Stimulated activated CD4-positive, alpha-beta T cell treated with anti-CD3 and anti-CD28 coated beads, Interleukin-2, amount 100 ng/mL, for 48 hours (primary cell): ENCODE measurements around the gene MYMX.
"Not testable (repeated sequence)": the region's sequence is repeated elsewhere in the genome, so short reads cannot be mapped to it uniquely, and the experiment has no call there.

Source experiments
- DNase-seq, 2 donors: peaks; one replicate each; pipeline ENCODE4 v3.0.0-alpha.2; 2020

Gene MYMX

DNA sequence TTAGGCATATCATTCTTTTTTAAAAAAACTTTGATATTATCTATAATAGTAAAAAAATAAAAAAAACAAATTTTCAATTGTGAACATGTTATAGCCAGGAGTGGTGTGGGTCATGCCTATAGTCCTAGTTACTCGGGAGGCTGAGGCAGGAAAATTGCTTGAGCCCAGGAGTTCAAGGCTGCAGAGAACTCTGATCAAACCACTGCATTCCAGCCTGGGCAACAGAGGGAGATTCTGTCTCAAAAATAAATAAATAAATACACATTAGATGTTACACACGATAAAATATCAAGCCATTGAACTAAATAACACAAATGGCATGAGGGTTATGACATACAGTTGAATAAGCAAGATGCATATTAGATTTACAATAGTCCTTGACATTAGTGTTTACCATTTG, 27.9 kb upstream of the MYMX start:
- no peak for DNase-seq

GRCh38 chr6:44189257-44189656, 27.5 kb upstream of the MYMX start:
- no peak for DNase-seq

DNA sequence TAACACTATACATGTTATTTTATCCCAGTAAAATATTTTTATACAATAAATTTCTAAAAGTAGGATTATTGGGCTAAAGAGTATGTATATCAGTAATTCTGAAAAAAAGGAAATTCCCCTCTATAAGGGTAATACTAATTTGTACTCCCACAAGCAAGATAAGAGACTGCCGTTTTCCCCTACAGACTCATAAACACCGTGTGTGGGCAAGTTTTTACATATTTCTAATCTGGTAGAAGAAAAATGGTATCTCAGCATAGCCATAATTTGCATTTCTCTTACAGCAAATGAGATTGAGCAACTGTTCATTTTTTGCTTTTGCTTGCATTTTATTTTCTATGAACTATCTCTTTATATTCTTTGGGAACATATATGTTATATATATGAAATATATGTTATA, 26.0 kb upstream of the MYMX start:
- no peak for DNase-seq

GRCh38 chr6:44192428-44193041, 24.2 kb upstream of the MYMX start:
- DNase-seq, result no peak

DNA sequence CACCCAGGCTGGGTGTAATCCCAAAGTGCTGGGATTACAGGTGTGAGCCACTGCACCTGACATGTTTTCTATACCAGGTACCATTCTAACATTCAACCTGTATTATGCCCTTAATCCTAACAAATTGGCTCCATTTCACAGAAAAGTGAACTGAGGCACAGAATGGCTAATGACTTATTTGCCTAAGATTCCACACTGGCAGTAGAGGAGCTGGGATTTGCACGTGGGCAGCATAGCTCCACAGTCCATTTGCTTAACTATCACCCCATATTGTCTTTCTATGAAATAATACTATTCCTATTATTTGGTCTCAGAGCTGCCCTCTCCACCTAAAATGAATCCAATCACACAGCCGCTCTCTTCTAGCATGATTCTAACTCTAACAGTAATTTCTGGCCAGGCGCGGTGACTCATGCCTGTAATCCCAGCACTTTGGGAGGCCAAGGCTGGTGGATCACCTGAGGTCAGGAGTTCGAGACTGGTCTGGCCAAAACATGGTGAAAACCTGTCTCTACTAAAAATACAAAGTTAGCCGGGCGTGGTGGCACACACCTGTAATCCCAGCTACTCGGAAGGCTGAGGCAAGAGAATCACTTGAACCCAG, 23.3 kb upstream of the MYMX start:
- no peak for DNase-seq

- DNase-seq, result no peak
Measured at GRCh38 chr6:44194326-44194725, 22.4 kb upstream of the MYMX start.

DNA sequence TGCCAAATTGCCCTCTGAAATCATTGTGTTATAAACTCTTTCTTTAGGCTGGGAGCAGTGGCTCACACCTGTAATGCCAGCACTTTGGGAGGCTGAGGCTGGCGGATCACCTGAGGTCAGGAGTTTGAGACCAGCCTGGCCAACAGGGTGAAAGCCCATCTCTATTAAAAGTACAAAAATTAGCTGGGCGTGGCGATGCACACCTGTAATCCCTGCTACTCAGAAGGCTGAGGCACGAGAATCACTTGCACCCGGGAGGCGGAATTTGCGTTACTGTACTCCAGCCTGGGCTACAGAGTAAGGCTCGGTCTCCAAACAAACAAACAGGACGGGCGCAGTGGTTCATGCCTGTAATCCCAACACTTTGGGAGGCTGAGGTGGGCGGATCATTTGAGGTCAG, 20.4 kb upstream of the MYMX start:
- DNase-seq, result not testable (repeated sequence)

DNA sequence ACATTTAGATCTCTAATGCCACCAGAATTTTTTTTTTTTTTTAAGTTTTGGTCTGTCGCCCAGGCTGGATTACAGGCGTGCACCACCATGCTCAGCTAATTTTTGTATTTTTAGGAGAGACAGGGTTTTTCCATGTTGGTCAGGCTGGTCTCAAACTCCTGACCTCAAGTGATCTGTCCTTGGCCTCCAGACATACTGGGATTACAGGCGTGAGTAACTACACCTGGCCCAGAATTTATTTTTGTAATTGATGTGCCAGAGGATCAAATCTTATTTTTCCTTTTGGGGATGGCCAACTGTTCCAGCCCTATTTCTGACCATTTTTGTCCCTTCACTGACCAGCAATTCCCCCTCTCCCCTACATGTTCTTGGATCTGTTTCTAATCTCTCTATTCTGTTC, 18.0 kb upstream of the MYMX start:
- no peak for DNase-seq

DNA sequence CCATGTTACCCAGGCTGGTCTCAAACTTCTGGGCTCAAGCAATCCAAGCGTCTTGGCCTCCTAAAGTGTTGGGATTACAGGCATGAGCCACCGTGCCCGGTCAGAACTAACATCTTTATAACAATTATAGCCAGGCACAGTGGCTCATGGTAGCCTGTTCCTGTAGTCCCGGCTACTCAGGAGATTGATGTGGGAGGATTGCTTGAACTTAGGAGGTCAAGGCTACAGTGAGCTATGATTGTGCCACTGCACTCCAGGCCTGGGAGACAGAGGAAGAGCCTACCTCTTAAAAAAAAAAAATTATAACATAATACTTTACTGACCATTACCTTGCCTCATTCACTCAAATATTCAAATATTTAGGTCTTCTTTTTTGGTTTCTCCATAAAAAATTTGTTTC, 16.8 kb upstream of the MYMX start:
- DNase-seq, result no peak

DNA sequence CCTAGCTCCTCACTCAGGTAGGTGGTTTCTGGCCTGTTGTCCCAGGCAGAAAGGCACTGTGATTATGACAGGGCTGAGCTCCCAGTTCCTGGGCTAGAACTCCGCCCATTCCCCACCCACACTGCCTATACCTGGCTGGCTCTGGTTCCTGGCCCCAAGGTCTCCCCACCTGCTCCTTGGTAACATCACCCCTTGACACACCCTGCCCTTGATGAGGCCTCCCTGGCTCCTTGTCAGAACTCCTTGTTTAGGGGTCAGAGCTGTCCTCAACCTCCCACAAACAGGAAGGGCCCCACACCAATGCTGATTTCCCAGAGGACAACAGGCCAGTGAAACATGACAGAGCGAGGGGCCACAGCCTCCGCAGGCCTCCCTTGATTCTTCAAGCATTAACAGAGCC, 15.5 kb upstream of the MYMX start:
- DNase-seq, result no peak

- no peak for DNase-seq
Measured at GRCh38 chr6:44201638-44202303, 15.0 kb upstream of the MYMX start.

GRCh38 chr6:44202332-44202971, 14.3 kb upstream of the MYMX start:
- DNase-seq, result no peak

GRCh38 chr6:44202972-44203750, 13.6 kb upstream of the MYMX start:
- no peak for DNase-seq

GRCh38 chr6:44203955-44204354, 12.8 kb upstream of the MYMX start:
- no peak for DNase-seq

GRCh38 chr6:44207966-44208365, 8.8 kb upstream of the MYMX start:
- DNase-seq, result no peak

- DNase-seq, result no peak
Measured at GRCh38 chr6:44211284-44211683, 5.4 kb upstream of the MYMX start.

GRCh38 chr6:44214307-44214706, 2.4 kb upstream of the MYMX start:
- DNase-seq, result no peak

DNA sequence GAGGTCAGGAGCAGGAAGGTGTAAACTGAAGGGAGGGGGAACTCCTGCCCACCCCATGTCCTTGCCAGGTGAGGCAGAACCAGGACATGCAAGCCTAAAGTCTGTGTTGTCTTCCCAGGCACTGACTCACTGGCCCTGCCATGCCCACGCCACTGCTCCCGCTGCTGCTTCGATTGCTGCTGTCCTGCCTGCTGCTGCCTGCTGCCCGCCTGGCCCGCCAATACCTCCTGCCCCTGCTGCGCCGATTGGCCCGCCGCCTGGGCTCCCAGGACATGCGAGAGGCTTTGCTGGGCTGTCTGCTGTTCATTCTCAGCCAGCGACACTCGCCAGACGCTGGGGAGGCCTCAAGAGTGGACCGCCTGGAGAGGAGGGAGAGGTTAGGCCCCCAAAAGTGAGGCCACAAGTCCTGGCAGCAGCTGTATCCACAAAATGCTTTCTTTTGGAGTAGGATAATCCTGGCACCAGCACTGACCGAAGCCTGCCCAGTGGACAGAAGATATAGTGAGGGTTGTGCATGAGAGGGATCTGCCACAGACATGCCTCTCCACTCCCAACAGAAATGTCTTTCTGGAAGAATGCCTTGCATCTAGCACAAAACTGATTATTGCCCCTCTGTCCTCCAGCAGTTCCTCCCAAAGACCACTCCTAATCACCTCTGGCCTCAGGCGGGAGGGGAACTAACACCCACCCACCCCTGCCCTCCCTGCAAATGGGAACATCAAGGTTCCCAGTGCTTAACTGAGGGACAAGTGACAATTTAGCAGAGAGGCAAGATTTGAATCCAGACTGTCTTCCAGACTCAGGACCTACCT, 812 bp downstream of the MYMX start:
- no peak for DNase-seq

GRCh38 chr6:44219053-44219814, 2.5 kb downstream of the MYMX start:
- no peak for DNase-seq

- no peak for DNase-seq
Measured at GRCh38 chr6:44219815-44220784, 3.4 kb downstream of the MYMX start.
